ENCODE measurements around the gene LCOR. TPM values are rescaled to one million over a fixed set of nuclear protein-coding genes. Genes with fewer than 3 reads are reported as not detected.
A peak's percentile ranks its signal among the peaks of the same experiment; 100 is the strongest.
"Not testable (repeated sequence)": the region's sequence is repeated elsewhere in the genome, so short reads cannot be mapped to it uniquely, and the experiment has no call there.

LCOR gene
- polyA plus RNA-seq, 1 donor, result 16.2 TPM

GRCh38 chr10:97016728-97017473 lies 184.8 kb downstream of the LCOR start:
- no peak for DNase-seq

GRCh38 chr10:97017474-97017903 lies 185.4 kb downstream of the LCOR start:
- DNase-seq, result no peak

GRCh38 chr10:97018251-97019212 lies 186.4 kb downstream of the LCOR start:
- DNase-seq, result no peak

- DNase-seq, result no peak
Measured at GRCh38 chr10:97019213-97019844, 187.2 kb downstream of the LCOR start.

GRCh38 chr10:97020452-97021400 lies 188.6 kb downstream of the LCOR start:
- DNase-seq, result peak; percentile 64

GRCh38 chr10:97022616-97023015 lies 190.5 kb downstream of the LCOR start:
- no peak for DNase-seq

GRCh38 chr10:97023401-97024167 lies 191.5 kb downstream of the LCOR start:
- no peak for DNase-seq

GRCh38 chr10:97024168-97025073 lies 192.3 kb downstream of the LCOR start:
- peak; percentile 25 for DNase-seq

GRCh38 chr10:97025613-97026242 lies 193.6 kb downstream of the LCOR start:
- DNase-seq, result peak; percentile 26

- no peak for DNase-seq
Measured at GRCh38 chr10:97028126-97028831, 196.2 kb downstream of the LCOR start.

- DNase-seq, result no peak
Measured at GRCh38 chr10:97028832-97029178, 196.7 kb downstream of the LCOR start.

GRCh38 chr10:97029271-97029670 lies 197.2 kb downstream of the LCOR start:
- no peak for DNase-seq

GRCh38 chr10:97030894-97031293 lies 198.8 kb downstream of the LCOR start:
- no peak for DNase-seq

- DNase-seq, result no peak
Measured at GRCh38 chr10:97031459-97031858, 199.4 kb downstream of the LCOR start.

GRCh38 chr10:97032624-97033023 lies 200.5 kb downstream of the LCOR start:
- DNase-seq, result no peak

GRCh38 chr10:97033841-97034240 lies 201.7 kb downstream of the LCOR start:
- not testable (repeated sequence) for DNase-seq

GRCh38 chr10:97034301-97034700 lies 202.2 kb downstream of the LCOR start:
- no peak for DNase-seq

- no peak for DNase-seq
Measured at GRCh38 chr10:97034958-97035769, 203.1 kb downstream of the LCOR start.

All from hindlimb muscle (tissue), 1 donor.